Bronchial epithelial cell (primary cell): ENCODE measurements around the gene POU2F2. TPM values are rescaled to one million over a fixed set of nuclear protein-coding genes. Genes with fewer than 3 reads are reported as not detected.
A peak's percentile ranks its signal among the peaks of the same experiment; 100 is the strongest.

Source experiments
- DNase-seq: peaks from one replicate; pipeline ENCODE4 v3.0.0-alpha.2; 2010; ENCODE audit warnings: low read depth
- FAIRE-seq: peaks from 2 replicates; lab custom pipeline; 2011; peaks lifted over from hg19 to GRCh38; lab: Jason Lieb, UNC
- H3K27me3 ChIP-seq: 2 replicates; pipeline ENCODE4 v1.5.1; 2011; ENCODE audit warnings: low read length; ENCODE audit not compliant: control insufficient read depth, insufficient read depth
- H3K36me3 ChIP-seq: 2 replicates; pipeline ENCODE4 v1.5.1; 2011; ENCODE audit warnings: low read length; ENCODE audit not compliant: control insufficient read depth, insufficient read depth
- H3K4me3 ChIP-seq: 2 replicates; pipeline ENCODE4 v1.5.1; 2011; ENCODE audit warnings: mild to moderate bottlenecking, low read depth, low read length, control low read depth
- total RNA-seq: library from RNA; depleted of rRNA; stranded (reverse); fragments of >200 nt; gene quantifications from 2 replicates; pipeline ENCODE4 v1.2.1, GENCODE V29; 2014
- TF ChIP-seq, protein P1 (sequence below): IDR thresholded peaks from 2 replicates; pipeline ENCODE4 v1.5.1; 2011; ENCODE audit warnings: mild to moderate bottlenecking, moderate library complexity, low read length, control low read depth, inconsistent platforms; ENCODE audit not compliant: insufficient read depth, severe bottlenecking

Gene POU2F2
- total RNA-seq, 1 donor from 2014 or later, result 0.53 TPM

DNA sequence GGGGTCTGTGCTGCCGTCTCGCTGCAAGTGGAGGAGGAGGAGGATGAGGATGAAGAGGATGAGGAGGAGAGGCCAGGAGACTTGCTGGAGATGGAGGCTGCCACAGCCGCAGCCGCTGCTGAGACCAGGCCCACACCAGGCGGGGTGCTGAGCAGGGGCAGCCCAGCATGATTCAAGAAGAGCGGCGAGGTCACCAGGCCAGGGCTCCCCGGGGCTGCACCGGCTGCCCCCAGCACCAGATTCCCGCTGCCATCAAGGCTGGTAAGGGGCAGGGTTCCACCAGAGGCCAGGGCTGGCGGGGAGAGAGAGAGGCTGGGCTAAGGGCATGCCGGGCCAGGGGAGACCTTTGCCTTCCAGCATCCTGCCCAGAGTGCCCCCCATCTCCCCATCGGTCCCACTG, 40.9 kb downstream of the POU2F2 start:
- TF ChIP-seq, protein P1, sequence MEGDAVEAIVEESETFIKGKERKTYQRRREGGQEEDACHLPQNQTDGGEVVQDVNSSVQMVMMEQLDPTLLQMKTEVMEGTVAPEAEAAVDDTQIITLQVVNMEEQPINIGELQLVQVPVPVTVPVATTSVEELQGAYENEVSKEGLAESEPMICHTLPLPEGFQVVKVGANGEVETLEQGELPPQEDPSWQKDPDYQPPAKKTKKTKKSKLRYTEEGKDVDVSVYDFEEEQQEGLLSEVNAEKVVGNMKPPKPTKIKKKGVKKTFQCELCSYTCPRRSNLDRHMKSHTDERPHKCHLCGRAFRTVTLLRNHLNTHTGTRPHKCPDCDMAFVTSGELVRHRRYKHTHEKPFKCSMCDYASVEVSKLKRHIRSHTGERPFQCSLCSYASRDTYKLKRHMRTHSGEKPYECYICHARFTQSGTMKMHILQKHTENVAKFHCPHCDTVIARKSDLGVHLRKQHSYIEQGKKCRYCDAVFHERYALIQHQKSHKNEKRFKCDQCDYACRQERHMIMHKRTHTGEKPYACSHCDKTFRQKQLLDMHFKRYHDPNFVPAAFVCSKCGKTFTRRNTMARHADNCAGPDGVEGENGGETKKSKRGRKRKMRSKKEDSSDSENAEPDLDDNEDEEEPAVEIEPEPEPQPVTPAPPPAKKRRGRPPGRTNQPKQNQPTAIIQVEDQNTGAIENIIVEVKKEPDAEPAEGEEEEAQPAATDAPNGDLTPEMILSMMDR, result no peak

DNA sequence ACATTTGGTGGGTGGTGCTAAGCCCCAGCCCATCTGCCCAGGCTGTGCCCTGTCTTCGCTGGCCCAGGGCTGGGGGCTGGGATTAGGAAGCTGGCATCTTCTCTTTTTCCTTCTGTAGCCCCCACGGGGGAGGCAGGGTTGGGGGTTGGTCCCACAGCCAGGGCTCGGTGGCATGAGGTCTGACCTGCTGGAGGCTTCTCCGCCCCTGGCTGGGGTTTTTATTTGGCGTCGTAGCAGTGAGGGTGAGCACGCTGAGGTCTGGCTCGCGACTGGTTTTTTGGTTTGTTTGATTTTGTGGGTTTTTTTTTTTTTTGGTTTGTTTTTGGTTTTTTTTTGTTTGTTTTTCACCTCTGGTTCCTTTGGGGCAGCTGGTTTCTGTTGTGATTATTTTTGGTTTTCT, 41.6 kb downstream of the POU2F2 start:
- Histone ChIP-seq H3K36me3 (no peaks in the 10 kb centered on the region), H3K27me3 (no peaks in the 10 kb centered on the region), H3K4me3 (no peak overlapping the region)
- FAIRE-seq (no peak), DNase-seq (no peak)
- TF ChIP-seq, protein P1, result no peak

More for the DNA sequence above, 40.9 kb downstream of the POU2F2 start:
- Histone ChIP-seq H3K27me3 (no peaks in the 10 kb centered on the region), H3K36me3 (no peaks in the 10 kb centered on the region), H3K4me3 (no peak overlapping the region)
- FAIRE-seq (no peak), DNase-seq (no peak)

DNA sequence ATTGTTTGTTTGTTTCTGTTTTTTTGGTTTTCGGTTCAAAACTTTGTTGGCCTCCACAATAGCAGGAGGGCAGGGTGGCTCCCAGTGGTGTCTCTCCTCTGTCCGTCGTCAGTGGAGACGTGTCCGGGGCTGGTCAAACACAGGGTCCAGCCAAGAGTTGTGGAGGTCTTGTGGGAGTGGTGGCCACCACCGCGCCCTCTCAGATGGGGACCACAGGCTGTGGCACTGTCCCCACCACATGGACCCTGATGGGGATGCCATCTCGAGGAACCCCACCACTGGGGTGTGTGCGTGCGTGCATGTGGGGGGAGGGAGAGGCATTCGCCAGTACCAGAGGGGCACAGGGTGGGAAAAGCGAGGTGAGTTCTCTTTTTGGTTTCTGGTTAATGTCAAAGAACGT, 42.5 kb downstream of the POU2F2 start:
- TF ChIP-seq, protein P1, result no peak
- DNase-seq, result no peak
- no peaks in the 10 kb centered on the region for H3K36me3 ChIP-seq
- no peaks in the 10 kb centered on the region for H3K27me3 ChIP-seq
- no peak for FAIRE-seq
- no peak overlapping the region for H3K4me3 ChIP-seq

DNA sequence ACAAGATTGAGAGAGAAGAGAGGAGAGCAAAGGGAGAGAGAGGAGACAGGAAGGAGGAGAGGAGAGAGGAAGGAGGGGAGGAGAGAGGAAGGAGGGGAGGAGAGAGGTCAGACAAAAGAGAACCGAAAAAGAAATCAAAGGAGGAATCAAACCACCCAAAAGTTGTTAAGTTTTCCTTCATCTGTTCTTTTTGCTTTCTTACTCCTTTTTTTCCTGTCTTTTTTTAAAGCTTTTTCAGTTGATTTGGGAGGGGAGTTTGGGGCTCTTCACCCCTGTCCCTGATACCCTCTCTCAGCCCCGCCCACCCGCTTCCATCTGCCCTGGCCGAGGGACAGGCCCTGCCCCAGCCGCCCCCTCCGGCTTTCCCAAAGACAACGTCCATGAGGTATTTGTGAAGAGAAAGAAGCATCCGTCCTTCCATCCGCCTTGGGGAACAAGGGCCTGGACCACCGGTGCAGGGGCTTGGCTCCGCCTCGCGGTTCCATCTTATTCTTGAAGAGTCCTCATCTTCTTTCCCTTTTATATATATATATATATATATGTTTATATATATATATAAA, 43.0 kb downstream of the POU2F2 start:
- no peak for FAIRE-seq
- no peak for DNase-seq
- no peak overlapping the region for H3K4me3 ChIP-seq

DNA sequence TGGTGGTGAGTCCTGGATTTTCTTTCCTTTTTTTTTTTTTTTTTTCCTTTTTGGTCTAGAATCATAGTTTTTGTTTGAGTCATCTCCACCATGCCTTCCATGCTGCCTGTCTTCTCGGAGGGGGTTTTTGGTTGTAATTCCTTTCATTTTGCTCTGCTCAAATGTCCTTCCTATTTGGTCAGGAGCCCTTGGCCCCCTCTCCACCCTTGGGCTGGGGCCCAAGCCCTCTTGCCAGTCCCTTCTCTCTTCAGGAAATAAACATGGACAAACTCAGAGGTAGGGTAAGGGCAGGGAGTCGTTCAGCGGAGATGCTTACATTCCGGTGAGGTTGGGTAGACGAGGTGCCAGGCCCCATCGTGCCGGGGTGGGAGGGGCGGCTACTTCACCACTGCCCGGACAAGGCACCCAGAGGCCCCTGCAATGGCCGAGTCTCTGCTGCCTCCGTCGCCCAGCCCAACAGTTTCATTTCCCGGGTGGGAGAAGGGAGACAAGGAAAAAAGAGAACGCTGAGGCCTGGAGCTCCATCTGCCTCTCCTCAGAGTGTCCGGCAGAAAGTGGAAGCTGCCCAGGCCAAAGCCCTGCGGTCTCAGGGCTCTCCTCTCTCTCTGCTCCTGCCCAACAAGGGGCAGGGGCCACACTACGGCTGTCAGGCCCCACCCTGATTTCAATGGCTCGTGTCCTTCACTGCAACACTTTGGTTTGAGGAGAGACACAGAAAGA, 43.6 kb downstream of the POU2F2 start:
- Histone ChIP-seq H3K4me3 (no peak overlapping the region), H3K36me3 (no peaks in the 10 kb centered on the region), H3K27me3 (no peaks in the 10 kb centered on the region)
- TF ChIP-seq, protein P1, result no peak
- FAIRE-seq (no peak), DNase-seq (peak; percentile 23)

More for the DNA sequence above, 43.0 kb downstream of the POU2F2 start:
- H3K27me3 ChIP-seq, result no peaks in the 10 kb centered on the region
- TF ChIP-seq, protein P1, result no peak
- no peaks in the 10 kb centered on the region for H3K36me3 ChIP-seq
